Bone marrow (tissue), 2 donors: ENCODE measurements around the gene UTS2R.
"Not testable (repeated sequence)": the region's sequence is repeated elsewhere in the genome, so short reads cannot be mapped to it uniquely, and the experiment has no call there.

Experiments used
- DNase-seq, 2 donors: peaks; one replicate each; lab custom pipeline; 2025; lab: John Stamatoyannopoulos, UW

UTS2R gene

GRCh38 chr17:82408288-82408937, 36.8 kb downstream of the UTS2R start:
- DNase-seq: no peak

GRCh38 chr17:82408938-82409318, 37.4 kb downstream of the UTS2R start:
- no peak for DNase-seq

GRCh38 chr17:82410014-82410716, 38.6 kb downstream of the UTS2R start:
- DNase-seq: no peak

- no peak for DNase-seq
Observed at GRCh38 chr17:82411396-82412053, 40.0 kb downstream of the UTS2R start.

- not testable (repeated sequence) for DNase-seq
Observed at GRCh38 chr17:82412081-82412480, 40.5 kb downstream of the UTS2R start.

- no peak for DNase-seq
Observed at GRCh38 chr17:82412535-82413520, 41.3 kb downstream of the UTS2R start.

GRCh38 chr17:82414548-82415281, 43.1 kb downstream of the UTS2R start:
- DNase-seq: peak; percentile 40 to 66

- no peak for DNase-seq
Observed at GRCh38 chr17:82415336-82415735, 43.8 kb downstream of the UTS2R start.

- no peak for DNase-seq
Observed at GRCh38 chr17:82415786-82416185, 44.2 kb downstream of the UTS2R start.

GRCh38 chr17:82416264-82416663, 44.7 kb downstream of the UTS2R start:
- no peak for DNase-seq

- DNase-seq: no peak
Observed at GRCh38 chr17:82416771-82417170, 45.2 kb downstream of the UTS2R start.

GRCh38 chr17:82418001-82418986, 46.7 kb downstream of the UTS2R start, which contains the start of the genes HEXD and OGFOD3:
Gene HEXD, plus strand, starts transcription at chr17:82418347. Its CDS starts 1,453 bp downstream, at chr17:82419800.
Gene OGFOD3, minus strand, starts transcription at chr17:82418586. Its CDS starts 101 bp downstream, at chr17:82418485.
- peak; percentile 65 to 85 for DNase-seq

GRCh38 chr17:82419540-82419939, 48.0 kb downstream of the UTS2R start:
- peak in 1 of 2 donors; percentile 16 for DNase-seq

GRCh38 chr17:82424001-82424862, 52.7 kb downstream of the UTS2R start:
- DNase-seq: peak; percentile 8 to 28

- no peak for DNase-seq
Observed at GRCh38 chr17:82424863-82425159, 53.2 kb downstream of the UTS2R start.
